H9 (cell line): ENCODE data around the gene C5orf58. TPM values are rescaled to one million over a fixed set of nuclear protein-coding genes. Genes with fewer than 3 reads are reported as not detected.

Experiments
- DNase-seq: peaks from one replicate; pipeline ENCODE4 v3.0.0-alpha.2; 2017
- H2AFZ ChIP-seq: one replicate; pipeline ENCODE4 v1.6.1; 2013; ENCODE audit warnings: mild to moderate bottlenecking, low read length, control low read depth, moderate library complexity
- H2AK5ac ChIP-seq: 2 replicates; pipeline ENCODE4 v1.6.1; 2013; ENCODE audit warnings: low read length, control low read depth, mixed read lengths; ENCODE audit not compliant: insufficient read length
- H2BK120ac ChIP-seq: one replicate; pipeline ENCODE4 v1.6.1; 2013; ENCODE audit warnings: low read depth, mild to moderate bottlenecking, low read length, control low read depth, inconsistent platforms; ENCODE audit not compliant: poor library complexity, severe bottlenecking
- H2BK12ac ChIP-seq: 2 replicates; pipeline ENCODE4 v1.6.1; 2013; ENCODE audit warnings: low read length, control low read depth, mixed read lengths, low read depth; ENCODE audit not compliant: insufficient read length
- H2BK15ac ChIP-seq: 2 replicates; pipeline ENCODE4 v1.6.1; 2013; ENCODE audit warnings: low read depth, low read length, control low read depth
- H2BK20ac ChIP-seq: one replicate; pipeline ENCODE4 v1.6.1; 2013; ENCODE audit warnings: low read depth, mild to moderate bottlenecking, low read length, control low read depth, inconsistent platforms; ENCODE audit not compliant: poor library complexity, severe bottlenecking
- H2BK5ac ChIP-seq: 2 replicates; pipeline ENCODE4 v1.6.1; 2013; ENCODE audit warnings: low read length, control low read depth, mixed read lengths; ENCODE audit not compliant: insufficient read length
- H3K14ac ChIP-seq: 2 replicates; pipeline ENCODE4 v1.6.1; 2013; ENCODE audit warnings: low read length, control low read depth; ENCODE audit not compliant: insufficient read depth
- H3K18ac ChIP-seq: 2 replicates; pipeline ENCODE4 v1.6.1; 2013; ENCODE audit warnings: low read depth, mild to moderate bottlenecking, mixed read lengths, low read length, control low read depth; ENCODE audit not compliant: insufficient read length
- H3K23ac ChIP-seq: 2 replicates; pipeline ENCODE4 v1.6.1; 2013; ENCODE audit warnings: low read length, control low read depth, mixed read lengths, low read depth; ENCODE audit not compliant: insufficient read length
- H3K23me2 ChIP-seq: 2 replicates; pipeline ENCODE4 v1.6.1; 2013; ENCODE audit warnings: low read depth, mild to moderate bottlenecking, mixed read lengths, low read length, control low read depth; ENCODE audit not compliant: insufficient read length, poor library complexity, severe bottlenecking
- H3K27ac ChIP-seq: 2 replicates; pipeline ENCODE4 v1.5.1; 2013; ENCODE audit warnings: low read length, control low read depth, mixed read lengths, low read depth; ENCODE audit not compliant: insufficient read length
- H3K27me3 ChIP-seq: 2 replicates; pipeline ENCODE4 v1.6.1; 2013; ENCODE audit warnings: low read length, control low read depth, inconsistent platforms; ENCODE audit not compliant: insufficient read depth
- H3K4ac ChIP-seq: 2 replicates; pipeline ENCODE4 v1.6.1; 2013; ENCODE audit warnings: low read depth, mild to moderate bottlenecking, control low read depth, inconsistent platforms, low read length, moderate library complexity
- H3K4me1 ChIP-seq: 2 replicates; pipeline ENCODE4 v1.6.1; 2013; ENCODE audit warnings: low read length, control low read depth, inconsistent platforms; ENCODE audit not compliant: insufficient read depth
- H3K4me2 ChIP-seq: 2 replicates; pipeline ENCODE4 v1.6.1; 2013; ENCODE audit warnings: low read length, control low read depth, mixed read lengths; ENCODE audit not compliant: insufficient read length, insufficient read depth
- H3K56ac ChIP-seq: 2 replicates; pipeline ENCODE4 v1.6.1; 2013; ENCODE audit warnings: low read depth, mild to moderate bottlenecking, mixed read lengths, low read length, control low read depth; ENCODE audit not compliant: insufficient read length
- H3K79me1 ChIP-seq: 2 replicates; pipeline ENCODE4 v1.6.1; 2013; ENCODE audit warnings: low read depth, mild to moderate bottlenecking, moderate library complexity, low read length, control low read depth, inconsistent platforms; ENCODE audit not compliant: insufficient read depth, poor library complexity, severe bottlenecking
- H3K79me2 ChIP-seq: 2 replicates; pipeline ENCODE4 v1.6.1; 2013; ENCODE audit warnings: low read length, control low read depth, inconsistent platforms; ENCODE audit not compliant: insufficient read depth
- H3K9ac ChIP-seq: 2 replicates; pipeline ENCODE4 v1.6.1; 2013; ENCODE audit warnings: low read length, control low read depth, mixed read lengths; ENCODE audit not compliant: insufficient read length; ENCODE audit errors: extremely low read depth
- H3K9me3 ChIP-seq: one replicate; pipeline ENCODE4 v1.6.1; 2013; ENCODE audit warnings: low read depth, low read length, inconsistent platforms; ENCODE audit not compliant: control insufficient read depth
- H3T11ph ChIP-seq: one replicate; pipeline ENCODE4 v1.6.1; 2013; ENCODE audit warnings: mild to moderate bottlenecking, low read length, control low read depth, inconsistent platforms
- H4K20me1 ChIP-seq: one replicate; pipeline ENCODE4 v1.6.1; 2013; ENCODE audit not compliant: control insufficient read depth, insufficient read length, insufficient read depth
- H4K5ac ChIP-seq: 2 replicates; pipeline ENCODE4 v1.6.1; 2013; ENCODE audit warnings: low read depth, mild to moderate bottlenecking, mixed read lengths, low read length, control low read depth; ENCODE audit not compliant: insufficient read length
- H4K8ac ChIP-seq: replicated peaks from 2 replicates; pipeline ENCODE4 v1.6.1; 2013; ENCODE audit warnings: low read length, control low read depth, mixed read lengths, low read depth; ENCODE audit not compliant: insufficient read length
- H4K91ac ChIP-seq: 2 replicates; pipeline ENCODE4 v1.6.1; 2013; ENCODE audit warnings: low read depth, mild to moderate bottlenecking, moderate library complexity, mixed read lengths, low read length, control low read depth; ENCODE audit not compliant: insufficient read length
- H3K27ac Mint-ChIP-seq, 3 experiments: 2 replicates in 2 of 3; 3 replicates in 1 of 3; pipeline ENCODE4 v1.8.0; 2020 to 2021; ENCODE audit warnings: mixed read lengths in 3 of 3, mild to moderate bottlenecking in 1 of 3, moderate library complexity in 1 of 3
- H3K27me3 Mint-ChIP-seq: 2 replicates; pipeline ENCODE4 v1.8.0; 2021; ENCODE audit warnings: low read depth, mild to moderate bottlenecking, moderate library complexity, mixed read lengths
- H3K36me3 Mint-ChIP-seq, 3 experiments: 2 replicates in 2 of 3; 3 replicates in 1 of 3; pipeline ENCODE4 v1.8.0; 2020 to 2021; ENCODE audit warnings: low read depth in 3 of 3, mixed read lengths in 3 of 3; ENCODE audit not compliant: insufficient read depth in 1 of 3
- H3K4me1 Mint-ChIP-seq, 2 experiments: 2 replicates each; pipeline ENCODE4 v1.8.0; 2020; ENCODE audit warnings: mixed read lengths in 2 of 2
- H3K4me3 Mint-ChIP-seq, 2 experiments: 2 replicates in 1 of 2; 3 replicates in 1 of 2; pipeline ENCODE4 v1.8.0; 2020 to 2021; ENCODE audit warnings: mild to moderate bottlenecking in 2 of 2, mixed read lengths in 2 of 2, moderate library complexity in 1 of 2
- H3K9me3 Mint-ChIP-seq, 2 experiments: 2 replicates in 1 of 2; 3 replicates in 1 of 2; pipeline ENCODE4 v1.8.0; 2020; ENCODE audit warnings: mild to moderate bottlenecking in 2 of 2, mixed read lengths in 2 of 2, moderate library complexity in 1 of 2
- CTCF ChIP-seq: fragments of 200-600 bp; sonication (generic); conservative IDR thresholded peaks from 3 replicates; pipeline ENCODE4 v1.8.0; 2021; ENCODE audit warnings: antibody characterized with exemption, mild to moderate bottlenecking
- WGBS: extraction: QIAGEN DNeasy Blood & Tissue Kit; methylation state at CpG from one replicate; pipeline ENCODE4 v1.1.7; 2013; ENCODE audit warnings: missing lambda C conversion rate, low lambda C conversion rate, mixed read lengths; ENCODE audit not compliant: insufficient read length; ENCODE audit errors: extremely low coverage; 5-methylcytosine and 5-hydroxymethylcytosine counted together
- total RNA-seq: library from RNA; stranded (reverse); gene quantifications from 2 replicates; pipeline ENCODE4 v1.2.1, GENCODE V29; 2021

C5orf58 gene
- total RNA-seq, 1 experiment from 2014 or later, result 0.90 TPM

- Histone ChIP-seq H3K4me1 (no peaks in the 10 kb centered on the region), H4K8ac (no peak overlapping the region), H2BK15ac (no peak overlapping the region), H4K20me1 (no peaks in the 10 kb centered on the region), H3K9ac (no peak overlapping the region), H3K14ac (no peak overlapping the region), H2BK20ac (no peak overlapping the region), H3K18ac (no peak overlapping the region), H3K4ac (no peak overlapping the region), H2BK5ac (no peak overlapping the region), H2AK5ac (no peak overlapping the region), H3T11ph (no peak overlapping the region), H4K5ac (no peak overlapping the region), H3K27ac (no peak overlapping the region), H2AFZ (no peak overlapping the region), H3K23me2 (no peaks in the 10 kb centered on the region), H2BK12ac (no peak overlapping the region), H3K23ac (no peak overlapping the region), H3K4me2 (no peak overlapping the region), H3K79me1 (no peaks in the 10 kb centered on the region), H3K9me3 (peaks cover 12% of the 10 kb centered on the region), H3K56ac (no peak overlapping the region), H3K27me3 (no peaks in the 10 kb centered on the region; the same call in 1 of the 2 replicates), H2BK120ac (no peak overlapping the region), H4K91ac (no peak overlapping the region), H3K79me2 (no peaks in the 10 kb centered on the region)
- TF ChIP-seq CTCF, result no peak
- no peak for DNase-seq
- Mint-ChIP-seq H3K27me3 (peaks cover 18% of the 10 kb centered on the region), H3K4me3 (no peak overlapping the region), H3K9me3 (peaks cover 17 to 19% of the 10 kb centered on the region in 2 experiments), H3K36me3 (peaks cover 9 to 18% (median 11%) of the 10 kb centered on the region in 3 experiments; a peak in 6 of 7 replicates), H3K4me1 (peaks cover 6 to 15% of the 10 kb centered on the region in 2 experiments), H3K27ac (no peak overlapping the region)
- no CpG with 5 or more reads among the region's 4 CpGs for WGBS
Observed at GRCh38 chr5:170292179-170293104, 59.7 kb downstream of the C5orf58 start.
